H1 (cell line): ENCODE data around the gene MFNG.

Experiments
- CBX5 ChIP-seq: fragments of 300-800, 300-1000 bp; sonication (generic); IDR thresholded peaks from 2 replicates; pipeline ENCODE4 v1.7.1; 2016; ENCODE audit warnings: antibody characterized with exemption, low read length, low read depth
- CEBPB ChIP-seq: IDR thresholded peaks from 2 replicates; pipeline ENCODE4 v1.6.1; 2012; ENCODE audit warnings: low read depth, low read length
- GTF2F1 ChIP-seq: IDR thresholded peaks from 2 replicates; pipeline ENCODE4 v1.6.1; 2012; ENCODE audit warnings: low read depth, low read length, improper control_type of control experiment, borderline replicate concordance
- KDM1A ChIP-seq: fragments of 200-600, 300-600 bp; sonication (generic); IDR thresholded peaks from 2 replicates; pipeline ENCODE4 v1.7.1; 2016; ENCODE audit warnings: mild to moderate bottlenecking, low read length, borderline replicate concordance
- POLR2AphosphoS5 ChIP-seq: IDR thresholded peaks from 2 replicates; pipeline ENCODE4 v1.6.1; 2011; ENCODE audit warnings: low read depth, low read length
- RFX5 ChIP-seq: IDR thresholded peaks from 2 replicates; pipeline ENCODE4 v1.6.1; 2011; ENCODE audit warnings: low read depth, low read length, improper control_type of control experiment, borderline replicate concordance
- RNF2 ChIP-seq: fragments of 200-900, 300-1000 bp; sonication (generic); IDR thresholded peaks from 2 replicates; pipeline ENCODE4 v1.7.1; 2016; ENCODE audit warnings: borderline replicate concordance, low read depth, mild to moderate bottlenecking, antibody characterized with exemption, low read length; ENCODE audit not compliant: poor library complexity, severe bottlenecking; ENCODE audit errors: missing control alignments
- SIX5 ChIP-seq: IDR thresholded peaks from 2 replicates; pipeline ENCODE4 v1.6.1; 2011; ENCODE audit warnings: mild to moderate bottlenecking, low read depth, low read length
- TF ChIP-seq, protein P1 (sequence below): IDR thresholded peaks from 2 replicates; pipeline ENCODE4 v1.6.1; 2011; ENCODE audit warnings: low read length, improper control_type of control experiment
- TF ChIP-seq, protein P2 (sequence below), 3 experiments: IDR thresholded peaks; 1 replicate in 2 of 3; 2 replicates in 1 of 3; pipeline versions ENCODE4 v1.5.1 to v1.6.1; 2011; ENCODE audit warnings: low read length in 3 of 3, mild to moderate bottlenecking in 3 of 3, inconsistent platforms in 2 of 3, low read depth in 1 of 3, moderate library complexity in 1 of 3; ENCODE audit not compliant: insufficient read depth in 1 of 3; ENCODE audit errors: control extremely low read depth in 1 of 3

DNA sequence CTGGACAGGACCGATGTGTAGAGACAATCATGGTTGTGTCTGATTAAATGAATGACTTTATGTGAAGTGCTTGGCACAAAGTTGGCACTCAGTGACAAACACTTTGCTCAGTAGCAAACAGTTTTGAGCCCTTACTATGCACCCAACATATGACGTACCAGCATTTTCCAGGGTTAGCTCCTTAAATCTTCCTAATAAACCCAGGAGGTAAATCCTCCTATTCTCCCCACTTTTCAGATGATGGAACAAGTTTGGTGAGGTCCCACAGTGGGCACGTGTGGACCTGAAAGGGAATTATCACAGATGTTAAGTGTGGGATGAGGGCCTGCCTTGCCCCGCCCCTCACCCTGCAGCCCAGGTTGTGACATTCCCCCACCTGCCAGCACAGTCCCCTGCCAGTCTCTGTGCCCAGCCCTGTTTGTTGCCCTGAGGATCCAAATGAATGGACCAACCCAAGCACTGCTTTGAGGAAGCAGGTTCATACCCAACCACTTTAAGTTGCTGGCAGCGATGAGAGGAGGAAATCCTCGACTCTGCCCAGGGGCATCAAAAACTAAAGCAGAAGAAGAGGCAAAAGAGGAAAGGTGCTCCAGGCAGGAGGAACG, 39.7 kb upstream of the MFNG start:
- TF ChIP-seq, protein P1, sequence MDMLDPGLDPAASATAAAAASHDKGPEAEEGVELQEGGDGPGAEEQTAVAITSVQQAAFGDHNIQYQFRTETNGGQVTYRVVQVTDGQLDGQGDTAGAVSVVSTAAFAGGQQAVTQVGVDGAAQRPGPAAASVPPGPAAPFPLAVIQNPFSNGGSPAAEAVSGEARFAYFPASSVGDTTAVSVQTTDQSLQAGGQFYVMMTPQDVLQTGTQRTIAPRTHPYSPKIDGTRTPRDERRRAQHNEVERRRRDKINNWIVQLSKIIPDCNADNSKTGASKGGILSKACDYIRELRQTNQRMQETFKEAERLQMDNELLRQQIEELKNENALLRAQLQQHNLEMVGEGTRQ = no peak
- TF ChIP-seq GTF2F1 (no peak), CBX5 (no peak), CEBPB (no peak), RFX5 (no peak), POLR2AphosphoS5 (no peak), KDM1A (no peak), RNF2 (no peak), SIX5 (no peak)
- TF ChIP-seq, protein P2, sequence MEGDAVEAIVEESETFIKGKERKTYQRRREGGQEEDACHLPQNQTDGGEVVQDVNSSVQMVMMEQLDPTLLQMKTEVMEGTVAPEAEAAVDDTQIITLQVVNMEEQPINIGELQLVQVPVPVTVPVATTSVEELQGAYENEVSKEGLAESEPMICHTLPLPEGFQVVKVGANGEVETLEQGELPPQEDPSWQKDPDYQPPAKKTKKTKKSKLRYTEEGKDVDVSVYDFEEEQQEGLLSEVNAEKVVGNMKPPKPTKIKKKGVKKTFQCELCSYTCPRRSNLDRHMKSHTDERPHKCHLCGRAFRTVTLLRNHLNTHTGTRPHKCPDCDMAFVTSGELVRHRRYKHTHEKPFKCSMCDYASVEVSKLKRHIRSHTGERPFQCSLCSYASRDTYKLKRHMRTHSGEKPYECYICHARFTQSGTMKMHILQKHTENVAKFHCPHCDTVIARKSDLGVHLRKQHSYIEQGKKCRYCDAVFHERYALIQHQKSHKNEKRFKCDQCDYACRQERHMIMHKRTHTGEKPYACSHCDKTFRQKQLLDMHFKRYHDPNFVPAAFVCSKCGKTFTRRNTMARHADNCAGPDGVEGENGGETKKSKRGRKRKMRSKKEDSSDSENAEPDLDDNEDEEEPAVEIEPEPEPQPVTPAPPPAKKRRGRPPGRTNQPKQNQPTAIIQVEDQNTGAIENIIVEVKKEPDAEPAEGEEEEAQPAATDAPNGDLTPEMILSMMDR (IDR thresholded peaks at IDR 0.05; ENCODE audit: control extremely low read depth in 1 of 3, insufficient read depth in 1 of 3, low read depth in 1 of 3, low read length in 3 of 3) = no peak
